HG02623 (cell line): ENCODE measurements around the gene SFSWAP.
"Not testable (repeated sequence)": the region's sequence is repeated elsewhere in the genome, so short reads cannot be mapped to it uniquely, and the experiment has no call there.

Experiments used
- ATAC-seq: cut with Tn5 transposase; IDR thresholded peaks from one replicate; pipeline ENCODE4 v1.9.1; 2021; ENCODE audit warnings: moderate library complexity; ENCODE audit not compliant: unreplicated experiment

SFSWAP gene

DNA sequence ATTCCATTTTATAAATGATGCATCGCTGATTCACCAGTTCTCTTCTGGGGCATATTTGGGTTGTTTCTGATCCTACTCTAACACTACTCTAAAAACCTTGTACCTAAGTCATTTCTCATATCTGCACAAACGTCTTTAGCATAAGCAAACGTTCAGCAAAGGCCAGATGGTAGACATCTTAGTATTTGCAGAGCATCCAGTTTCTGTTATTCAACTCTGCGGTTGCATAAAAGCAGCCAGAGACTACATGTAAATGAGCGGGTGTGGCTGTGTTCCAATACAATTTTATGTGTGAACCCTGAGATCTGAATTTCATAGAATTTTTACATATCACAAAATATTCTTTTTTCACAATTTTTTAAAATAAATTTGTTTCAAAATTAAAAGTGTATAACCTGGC lies 94.5 kb downstream of the SFSWAP start:
- no peak for ATAC-seq

DNA sequence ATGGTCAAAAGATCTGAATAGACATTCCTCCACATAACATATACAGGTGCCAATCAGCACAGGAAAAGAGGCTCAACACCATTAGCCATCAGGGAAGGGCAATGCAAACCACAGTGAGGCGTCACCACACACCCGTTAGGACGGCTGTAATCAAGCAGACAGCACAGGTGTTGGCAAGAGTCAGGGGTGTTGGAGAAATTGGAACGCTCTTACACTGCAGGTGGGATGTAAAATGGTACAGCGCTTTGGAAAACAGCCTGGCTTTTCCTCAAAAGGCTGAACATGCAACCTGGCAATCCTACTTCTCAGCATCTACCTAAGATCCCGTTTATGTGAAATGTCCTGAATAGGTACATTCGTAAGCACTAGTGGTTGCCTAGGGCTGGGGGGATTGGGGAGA lies 95.8 kb downstream of the SFSWAP start:
- no peak for ATAC-seq

DNA sequence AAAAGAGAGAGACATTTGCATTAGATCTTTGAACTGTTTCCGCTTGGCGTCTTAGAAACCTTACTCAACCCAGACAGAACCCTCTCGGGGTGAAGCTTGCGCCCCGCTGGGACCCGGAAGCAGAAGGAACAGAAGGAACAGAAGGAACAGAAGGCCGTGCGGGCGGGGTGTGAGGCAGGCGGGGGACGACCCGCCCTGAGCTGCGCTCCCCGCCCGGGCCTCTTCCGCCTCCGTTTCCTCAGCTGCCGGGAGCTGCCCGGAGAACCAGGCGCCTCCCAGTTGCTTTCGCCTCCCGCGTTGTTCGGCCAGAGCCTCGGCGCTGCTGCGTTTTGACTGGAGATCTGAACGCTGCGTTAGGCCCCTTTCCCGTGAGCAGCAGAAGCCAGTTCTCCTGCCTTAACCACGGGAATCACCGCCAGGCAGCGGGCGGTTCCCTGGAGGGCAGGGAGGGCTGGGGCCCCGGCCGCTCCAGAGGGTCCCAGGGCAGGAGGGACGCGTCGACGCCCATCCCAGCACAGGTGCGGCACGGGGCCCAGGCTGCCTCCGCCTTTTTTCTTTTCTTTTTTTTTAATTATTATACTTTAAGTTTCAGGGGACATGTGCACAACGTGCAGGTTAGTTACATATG lies 98.0 kb downstream of the SFSWAP start:
- ATAC-seq = no peak

- ATAC-seq = not testable (repeated sequence)
Measured at GRCh38 chr12:131809476-131810254, 98.8 kb downstream of the SFSWAP start.

DNA sequence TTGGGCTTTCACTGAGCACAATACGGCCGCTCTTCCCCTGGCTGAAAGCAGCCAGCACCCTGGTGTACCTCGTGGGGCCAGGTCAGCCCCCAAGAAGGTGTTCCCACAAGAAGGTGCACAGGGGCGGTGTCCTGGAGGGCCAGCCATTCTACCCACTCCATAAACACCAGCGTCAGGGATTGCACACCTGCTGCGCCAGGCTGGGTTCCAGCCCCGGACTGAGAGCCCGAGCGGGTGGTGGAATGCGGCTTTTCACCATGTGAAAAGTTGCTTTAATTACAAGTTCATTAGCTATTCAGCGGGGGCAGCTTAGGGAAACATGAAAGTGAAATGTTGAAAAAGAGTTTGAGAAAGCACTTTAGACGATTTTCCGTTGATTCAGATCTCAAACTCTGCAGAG lies 99.8 kb downstream of the SFSWAP start:
- no peak for ATAC-seq

GRCh38 chr12:131815131-131815530 lies 104.2 kb downstream of the SFSWAP start:
- no peak for ATAC-seq

DNA sequence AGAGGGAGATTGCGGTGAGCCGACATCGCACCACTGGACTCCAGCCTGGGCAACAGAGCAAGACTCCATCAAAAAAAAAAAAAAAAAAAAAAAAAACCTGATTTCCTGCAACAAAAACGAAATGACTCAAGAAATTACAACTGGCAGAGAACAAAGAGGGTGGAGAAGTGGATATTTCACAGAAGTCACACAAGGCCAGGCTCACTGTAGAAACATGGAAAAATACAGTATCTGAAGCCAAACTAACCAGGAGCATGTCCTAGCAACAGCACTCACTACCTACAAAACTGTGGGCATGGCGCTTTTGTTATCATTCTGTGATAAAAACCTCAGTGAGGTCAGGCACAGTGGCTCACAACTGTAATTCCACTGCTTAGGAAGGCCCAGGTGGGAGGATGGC lies 105.6 kb downstream of the SFSWAP start:
- no peak for ATAC-seq

GRCh38 chr12:131817241-131817640 lies 106.4 kb downstream of the SFSWAP start:
- no peak for ATAC-seq

- ATAC-seq = no peak
Measured at GRCh38 chr12:131818821-131819585, 108.1 kb downstream of the SFSWAP start.

DNA sequence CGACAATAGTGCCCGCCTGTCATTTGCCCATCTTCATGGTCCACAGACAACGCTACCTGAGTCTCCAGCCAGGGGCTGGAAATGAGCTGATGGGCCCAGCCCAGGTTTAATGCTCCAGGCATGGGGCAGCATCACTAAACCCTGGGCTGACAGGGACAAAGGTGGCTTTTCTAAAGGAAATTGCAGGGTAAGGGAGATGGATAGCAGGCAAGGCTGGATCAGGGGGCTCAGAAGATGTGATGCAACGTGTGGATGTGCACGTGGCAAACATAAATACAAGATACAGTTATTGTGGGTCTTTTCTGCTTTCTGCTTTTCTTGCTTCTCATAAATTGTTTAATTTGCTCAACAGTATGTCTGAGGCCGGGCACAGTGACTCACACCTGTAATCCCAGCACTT lies 113.6 kb downstream of the SFSWAP start:
- no peak for ATAC-seq

- no peak for ATAC-seq
Measured at GRCh38 chr12:131825146-131825892, 114.4 kb downstream of the SFSWAP start.

GRCh38 chr12:131826097-131826928 lies 115.4 kb downstream of the SFSWAP start:
- ATAC-seq = no peak

DNA sequence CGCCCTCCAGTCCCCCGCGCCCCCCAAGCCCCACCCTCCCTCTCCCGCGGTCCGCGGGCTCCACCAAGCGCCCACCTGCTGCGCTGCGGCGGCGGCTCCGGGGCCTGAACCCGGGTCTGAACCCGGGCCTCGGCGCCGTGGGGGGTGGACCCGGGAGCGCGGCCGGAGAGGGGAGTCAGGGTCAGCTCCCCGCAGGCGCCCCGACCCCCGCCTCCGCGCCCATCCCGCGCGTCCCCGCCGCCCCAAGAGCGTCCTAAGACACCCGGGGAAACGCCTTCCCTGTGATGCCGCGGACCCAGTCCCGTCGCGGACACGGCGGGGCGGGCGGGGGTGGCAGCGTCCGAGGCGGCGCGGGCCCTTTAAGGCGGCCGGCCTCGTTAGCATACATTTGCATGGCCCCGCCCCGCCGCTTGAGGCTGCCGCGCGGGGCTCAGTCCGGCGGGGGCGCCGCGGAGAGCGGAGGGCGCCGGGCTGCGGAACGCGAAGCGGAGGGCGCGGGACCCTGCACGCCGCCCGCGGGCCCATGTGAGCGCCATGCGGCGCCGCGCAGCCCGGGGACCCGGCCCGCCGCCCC lies 117.2 kb downstream of the SFSWAP start, which contains the start of gene MMP17:
TSS of gene MMP17 (plus strand) at position 433 of the 574 bp plus-strand sequence. CDS start at position 535, 102 bp downstream.
- ATAC-seq = no peak

GRCh38 chr12:131828671-131829355 lies 117.9 kb downstream of the SFSWAP start:
- no peak for ATAC-seq

- no peak for ATAC-seq
Measured at GRCh38 chr12:131829356-131829747, 118.5 kb downstream of the SFSWAP start.

DNA sequence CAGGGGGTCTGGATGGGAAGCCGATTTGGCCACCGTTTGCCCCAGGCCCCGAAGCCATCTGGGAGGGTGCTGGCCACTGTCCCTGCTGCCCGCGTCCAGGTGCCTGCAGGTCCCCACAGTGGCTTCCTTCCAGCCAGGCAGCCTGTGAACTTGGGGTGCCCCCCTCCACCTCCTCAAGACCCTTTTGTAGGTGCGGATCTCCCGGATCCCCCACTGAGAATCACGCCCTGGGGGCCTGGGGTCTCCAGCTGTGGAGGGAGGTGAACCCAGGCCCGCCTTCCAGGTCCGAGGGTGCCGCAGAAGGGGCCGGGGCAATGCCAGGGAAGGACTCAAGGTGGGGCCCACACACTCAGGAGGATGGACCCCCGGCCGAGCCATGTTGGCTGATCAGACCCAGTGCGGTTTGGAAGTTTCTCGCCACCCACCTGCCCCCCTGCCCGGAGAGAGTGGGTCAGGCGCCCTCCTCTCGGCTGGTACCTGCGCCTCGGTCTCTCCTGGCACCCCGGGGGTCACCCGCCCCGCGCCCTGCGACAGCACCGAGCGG lies 119.0 kb downstream of the SFSWAP start:
- no peak for ATAC-seq

DNA sequence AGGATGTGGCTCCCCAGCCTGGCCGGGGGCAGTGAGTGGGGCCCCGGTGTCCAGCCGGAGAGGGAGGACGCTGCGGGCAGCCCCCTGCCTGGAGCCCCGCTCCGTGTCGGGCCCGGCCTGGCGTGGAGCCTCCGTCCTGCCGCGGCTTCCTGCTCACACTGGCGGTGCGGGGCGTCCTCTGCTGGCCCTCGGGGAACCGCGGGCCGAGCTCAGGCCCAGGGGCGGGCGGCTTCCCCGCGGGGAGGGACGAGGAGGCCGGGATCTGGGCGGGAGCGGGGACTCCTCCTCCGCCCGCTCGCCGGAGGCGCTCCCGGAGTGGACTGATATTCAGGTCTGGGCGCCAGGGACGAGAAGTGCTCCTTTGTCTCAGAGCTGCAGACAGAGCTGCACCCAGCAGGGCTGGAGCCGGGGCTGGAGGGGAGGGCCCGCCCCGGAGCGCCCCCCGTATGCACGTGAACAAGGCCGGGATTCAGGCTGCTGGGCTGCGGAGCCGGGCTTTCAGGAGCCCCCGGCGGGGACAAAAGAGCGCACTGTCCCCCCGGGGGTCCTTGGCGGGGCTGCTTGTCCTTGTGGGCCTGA lies 119.5 kb downstream of the SFSWAP start:
- ATAC-seq = no peak

GRCh38 chr12:131830914-131831571 lies 120.2 kb downstream of the SFSWAP start:
- no peak for ATAC-seq
